Transverse colon (tissue), 4 donors: ENCODE data around the gene ESYT1.

Experiments
- EP300 ChIP-seq: sonication (generic); formaldehyde crosslinking; IDR thresholded peaks from one replicate; pipeline ENCODE4 v1.6.1; 2017; ENCODE audit warnings: antibody characterized with exemption, low read depth
- POLR2A ChIP-seq: fragments of 450-650 bp; IDR thresholded peaks from one replicate; pipeline ENCODE4 v1.6.1; 2016; ENCODE audit warnings: antibody characterized with exemption, mild to moderate bottlenecking, moderate library complexity
- POLR2AphosphoS5 ChIP-seq, 3 donors: sonication (generic); formaldehyde crosslinking; IDR thresholded peaks; one replicate each; pipeline ENCODE4 v1.6.1; 2016; ENCODE audit warnings: antibody characterized with exemption in 3 of 3
- TF ChIP-seq, protein P1 (sequence below), 5 experiments: fragments of 200-600 bp in 3 of 5; fragments of 450-650 bp in 2 of 5; sonication (generic) in 3 of 5; IDR thresholded peaks; 1 replicate in 2 of 5; 2 replicates in 3 of 5; pipeline ENCODE4 v1.5.1; 2016 to 2017; ENCODE audit warnings: antibody characterized with exemption in 5 of 5, inconsistent platforms in 3 of 5, mild to moderate bottlenecking in 2 of 5, moderate library complexity in 1 of 5

DNA sequence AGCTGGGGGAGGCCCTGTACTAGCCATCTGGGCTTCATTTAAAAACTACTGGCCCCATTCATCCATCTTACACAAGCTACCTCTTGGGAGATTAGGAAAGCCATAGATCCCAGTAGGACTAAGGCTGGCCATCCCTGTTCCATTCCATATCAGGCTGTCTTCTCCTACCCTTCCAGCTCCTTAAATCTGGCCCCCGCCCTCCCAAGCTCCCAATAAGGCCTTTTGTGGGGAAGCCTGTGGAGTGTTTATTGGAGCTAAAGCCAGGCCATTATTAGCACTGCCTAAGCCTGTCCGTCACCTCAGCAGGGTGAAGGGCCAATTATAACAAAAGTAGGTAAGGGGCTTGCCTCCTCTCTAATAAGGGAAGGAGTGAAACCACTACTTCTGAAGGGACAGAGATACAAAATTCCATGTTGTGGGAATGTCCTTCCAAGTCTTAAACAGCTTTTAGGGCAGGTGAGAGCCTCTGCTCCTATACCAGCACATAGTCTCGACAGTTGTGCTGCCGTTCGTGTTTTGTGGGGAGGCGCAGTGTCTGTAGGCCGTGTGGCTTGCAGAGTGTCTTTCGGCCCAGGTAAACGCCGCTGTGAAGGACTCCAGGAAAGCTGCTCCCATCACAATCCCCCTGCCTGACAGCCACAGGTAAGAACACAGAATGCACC, 33.8 kb downstream of the ESYT1 start:
- TF ChIP-seq POLR2AphosphoS5 (IDR thresholded peaks at IDR 0.05): peak in 1 of 3 donors; percentile 4
- TF ChIP-seq, protein P1, sequence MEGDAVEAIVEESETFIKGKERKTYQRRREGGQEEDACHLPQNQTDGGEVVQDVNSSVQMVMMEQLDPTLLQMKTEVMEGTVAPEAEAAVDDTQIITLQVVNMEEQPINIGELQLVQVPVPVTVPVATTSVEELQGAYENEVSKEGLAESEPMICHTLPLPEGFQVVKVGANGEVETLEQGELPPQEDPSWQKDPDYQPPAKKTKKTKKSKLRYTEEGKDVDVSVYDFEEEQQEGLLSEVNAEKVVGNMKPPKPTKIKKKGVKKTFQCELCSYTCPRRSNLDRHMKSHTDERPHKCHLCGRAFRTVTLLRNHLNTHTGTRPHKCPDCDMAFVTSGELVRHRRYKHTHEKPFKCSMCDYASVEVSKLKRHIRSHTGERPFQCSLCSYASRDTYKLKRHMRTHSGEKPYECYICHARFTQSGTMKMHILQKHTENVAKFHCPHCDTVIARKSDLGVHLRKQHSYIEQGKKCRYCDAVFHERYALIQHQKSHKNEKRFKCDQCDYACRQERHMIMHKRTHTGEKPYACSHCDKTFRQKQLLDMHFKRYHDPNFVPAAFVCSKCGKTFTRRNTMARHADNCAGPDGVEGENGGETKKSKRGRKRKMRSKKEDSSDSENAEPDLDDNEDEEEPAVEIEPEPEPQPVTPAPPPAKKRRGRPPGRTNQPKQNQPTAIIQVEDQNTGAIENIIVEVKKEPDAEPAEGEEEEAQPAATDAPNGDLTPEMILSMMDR (IDR thresholded peaks at IDR 0.05): no peak
- no peak for TF ChIP-seq POLR2A
- no peak for TF ChIP-seq EP300
